ENCODE data around the gene NCR3LG1.
"Not testable (repeated sequence)": the region's sequence is repeated elsewhere in the genome, so short reads cannot be mapped to it uniquely, and the experiment has no call there.

Gene NCR3LG1

DNA sequence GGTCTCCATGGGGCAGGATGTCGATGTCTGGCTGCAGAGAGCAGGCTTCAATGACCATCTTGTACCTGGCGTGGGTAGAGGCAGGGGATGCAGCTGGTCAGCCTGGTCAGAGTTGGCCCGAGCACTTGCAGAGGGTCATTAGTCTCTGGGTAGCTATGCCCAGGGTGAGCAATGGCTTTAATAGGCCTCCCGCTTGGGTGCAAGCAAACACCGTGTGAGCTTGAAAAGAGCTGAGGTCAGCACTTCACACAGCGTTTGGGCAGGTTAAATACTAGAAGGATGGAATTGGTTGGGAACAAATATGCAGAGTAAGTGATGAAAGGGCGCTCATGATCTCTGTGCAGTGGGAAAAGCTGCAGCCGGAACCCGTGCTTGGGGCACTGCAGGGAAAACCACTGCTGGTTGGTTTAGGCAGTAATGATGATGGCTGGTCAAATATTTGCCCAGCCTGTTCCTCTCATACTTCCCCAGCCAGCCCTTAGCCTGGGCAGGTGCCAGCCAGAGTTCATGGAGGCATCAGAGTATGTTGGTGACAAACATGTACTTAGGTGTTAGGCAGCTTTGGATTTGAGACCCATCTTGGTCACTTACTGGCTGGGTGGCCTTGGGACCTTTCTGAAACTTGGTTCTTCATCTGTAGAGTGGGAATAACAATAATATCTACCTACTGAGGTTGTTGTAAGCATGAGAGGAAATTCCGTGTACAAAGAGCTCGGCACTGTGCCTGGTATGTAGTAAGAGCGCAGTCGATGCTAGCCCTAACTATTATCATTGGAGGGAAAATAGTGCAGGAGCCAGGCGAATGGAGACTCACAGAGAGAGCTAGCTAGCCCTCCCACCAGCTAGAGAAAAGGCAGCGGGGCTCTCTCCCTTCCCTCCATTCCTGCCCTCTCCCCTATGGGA lies 62.1 kb downstream of the NCR3LG1 start:
- DNase-seq: no peak

DNA sequence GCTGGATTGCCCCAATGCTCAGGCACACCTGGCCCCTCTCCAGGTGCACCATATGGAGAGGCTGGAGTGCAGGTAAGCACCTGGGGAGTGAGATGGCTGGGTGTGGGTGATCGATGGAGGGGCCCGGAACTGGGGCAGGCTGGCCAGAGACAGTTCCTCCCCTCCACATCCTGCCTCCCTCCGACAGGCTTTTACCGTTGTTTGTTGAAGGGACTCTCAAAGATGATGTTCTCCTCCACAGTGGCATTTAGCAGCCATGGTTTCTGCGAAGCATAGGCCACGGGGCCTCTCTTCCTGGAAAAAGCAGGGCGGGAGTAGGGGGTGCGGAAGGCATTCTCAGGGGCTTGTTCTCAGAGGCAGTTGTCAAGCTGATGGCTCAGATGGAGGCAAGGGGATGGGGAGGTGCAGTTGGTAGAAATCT lies 62.7 kb downstream of the NCR3LG1 start:
- no peak for DNase-seq

GRCh38 chr11:17414992-17415391 lies 63.4 kb downstream of the NCR3LG1 start:
- DNase-seq: no peak

DNA sequence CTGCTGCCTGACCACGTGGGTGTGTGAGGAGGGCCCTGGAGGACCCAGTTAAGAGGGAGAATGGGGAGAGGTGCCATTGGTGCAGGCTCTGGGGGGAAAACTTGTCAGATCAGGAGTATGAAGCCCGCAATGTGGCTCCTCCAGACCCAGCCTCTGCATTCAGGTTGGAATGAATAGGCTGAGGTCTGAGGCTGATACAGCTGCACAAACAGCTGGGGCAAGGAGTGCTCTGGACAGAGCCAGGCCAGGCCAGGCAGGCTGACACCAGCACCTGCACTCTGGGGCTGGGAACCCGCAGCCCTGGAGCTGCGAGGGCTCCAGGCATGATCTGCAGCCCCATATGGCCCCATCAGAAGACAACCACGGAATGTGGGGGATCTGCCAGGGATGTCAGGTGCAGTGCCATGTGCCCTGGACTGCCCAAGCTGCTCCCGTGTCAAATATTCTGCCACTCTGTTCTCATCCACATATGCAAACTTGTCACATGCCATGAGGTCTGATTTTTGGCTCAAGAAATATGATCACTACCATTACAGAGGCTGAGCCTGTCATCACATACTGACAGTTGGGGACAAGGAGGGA lies 64.0 kb downstream of the NCR3LG1 start:
- no peak for DNase-seq

GRCh38 chr11:17416492-17416891 lies 64.9 kb downstream of the NCR3LG1 start:
- no peak for DNase-seq

- no peak for DNase-seq
These were observed 67.0 kb downstream of the NCR3LG1 start for GRCh38 chr11:17418444-17419081.

DNA sequence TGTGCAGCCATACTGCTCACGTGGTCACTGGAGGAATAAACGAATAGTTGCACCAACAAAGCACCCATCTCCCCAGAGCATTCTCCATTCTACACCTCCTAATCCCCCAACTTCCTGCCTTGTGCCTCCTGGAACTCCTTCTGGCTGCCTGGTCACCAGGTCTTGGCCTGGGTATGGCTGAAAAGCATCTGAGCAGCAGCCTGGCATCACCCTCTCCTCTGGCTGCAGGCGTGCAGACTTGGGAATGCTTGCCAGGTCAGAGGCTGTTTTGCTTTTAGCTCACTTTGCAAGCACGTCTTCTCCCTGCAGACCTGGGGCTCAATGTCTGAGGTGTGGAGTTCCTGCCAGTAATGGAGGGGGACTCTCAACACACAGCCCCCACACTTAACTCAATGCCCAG lies 70.2 kb downstream of the NCR3LG1 start:
- no peak for DNase-seq

DNA sequence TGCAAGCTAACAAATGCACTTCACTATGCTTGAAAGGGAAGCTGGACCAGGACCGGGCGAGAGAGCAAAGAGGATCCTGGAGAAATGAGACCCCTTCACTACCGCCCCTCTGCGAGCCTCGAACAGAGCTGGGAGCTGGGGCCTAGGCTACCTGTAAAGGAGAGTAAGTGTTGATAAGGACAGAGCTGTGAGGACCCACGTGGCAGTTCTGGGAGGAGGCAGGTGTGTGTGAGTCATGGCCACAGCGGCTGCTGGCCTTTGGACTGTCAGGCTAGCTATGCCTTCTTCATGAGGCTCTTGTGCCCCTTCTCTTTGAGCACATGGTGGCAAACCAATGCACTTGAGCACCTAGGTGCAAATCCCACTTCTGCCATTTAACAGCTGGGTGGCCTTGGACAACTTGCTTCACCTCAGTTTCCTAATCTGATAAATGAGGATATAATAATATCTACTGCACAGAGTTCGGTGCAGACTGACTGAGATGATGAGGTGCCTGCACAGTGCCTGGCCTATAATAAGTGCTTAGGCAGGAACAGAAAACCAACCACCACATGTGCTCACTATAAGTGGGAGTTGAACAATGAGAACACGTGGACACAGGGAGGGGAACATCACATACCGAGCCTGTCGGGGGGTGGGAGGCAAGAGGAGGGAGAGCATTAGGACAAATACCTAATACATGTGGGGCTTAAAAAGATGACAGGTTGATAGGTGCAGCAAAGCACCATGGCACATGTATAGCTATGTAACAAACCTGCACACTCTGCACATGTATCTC lies 72.1 kb downstream of the NCR3LG1 start:
- no peak for DNase-seq

GRCh38 chr11:17426233-17426632 lies 74.6 kb downstream of the NCR3LG1 start:
- not testable (repeated sequence) for DNase-seq

All from CD4-positive, alpha-beta T cell treated with Interleukin-17A for 4 hours (primary cell).